ENCODE results near the gene TMEM184B. TPM values are rescaled to one million over a fixed set of nuclear protein-coding genes. Genes with fewer than 3 reads are reported as not detected.
"Not testable (repeated sequence)": the region's sequence is repeated elsewhere in the genome, so short reads cannot be mapped to it uniquely, and the experiment has no call there.

TMEM184B gene
- total and polyA plus RNA-seq, 7 experiments from 2014 or later: 9.0 to 41.3 (median 34.8) TPM

- ATAC-seq; POLR2A ChIA-PET; H3K9me3 ChIP-seq (ENCODE audit: control insufficient read depth in 2 of 3, low read length in 3 of 3); H3K4me3 Mint-ChIP-seq; intact Hi-C loops (cut with micrococcal nuclease); H3K4me3 ChIP-seq (ENCODE audit: low read length); H3K27me3 Mint-ChIP-seq; H3K4me1 Mint-ChIP-seq; H3K4me1 ChIP-seq (ENCODE audit: control insufficient read depth in 2 of 2, insufficient read depth in 2 of 2, low read length in 2 of 2); H3K27ac ChIP-seq (ENCODE audit: low read depth, low read length); DNase-seq; H3K27me3 ChIP-seq (ENCODE audit: control insufficient read depth in 2 of 2, insufficient read depth in 2 of 2, low read length in 2 of 2); CTCF ChIA-PET; H3K9me3 Mint-ChIP-seq: not testable (repeated sequence)
- H3K36me3 ChIP-seq (ENCODE audit: control insufficient read depth in 2 of 3, insufficient read depth in 3 of 3, low read length in 3 of 3): peaks cover 0 to 75% (median 9%) of the 10 kb centered on the region in 3 experiments
- peak overlapping the region in 1 of 9 donors; percentile 55 for H3K27ac Mint-ChIP-seq
- peaks cover 0 to 28% (median 6%) of the 10 kb centered on the region in 5 donors for H3K36me3 Mint-ChIP-seq
These were observed 39.0 kb downstream of the TMEM184B start for GRCh38 chr22:38233856-38234255.

GRCh38 chr22:38233427-38233826 is 39.4 kb downstream of the TMEM184B start:
- H3K4me1 Mint-ChIP-seq: peaks cover 0 to 11% (median 0%) of the 10 kb centered on the region in 7 donors
- peaks cover 0 to 78% (median 9%) of the 10 kb centered on the region in 3 experiments for H3K36me3 ChIP-seq (ENCODE audit: control insufficient read depth in 2 of 3, insufficient read depth in 3 of 3, low read length in 3 of 3)
- no peaks in the 10 kb centered on the region for H3K27me3 Mint-ChIP-seq
- no peaks in the 10 kb centered on the region for H3K4me1 ChIP-seq (ENCODE audit: control insufficient read depth in 2 of 2, insufficient read depth in 2 of 2, low read length in 2 of 2)
- peaks cover 0 to 30% (median 6%) of the 10 kb centered on the region in 5 donors for H3K36me3 Mint-ChIP-seq
- ATAC-seq: no peak
- no peak for DNase-seq
- no peaks in the 10 kb centered on the region for H3K27me3 ChIP-seq (ENCODE audit: control insufficient read depth in 2 of 2, insufficient read depth in 2 of 2, low read length in 2 of 2)
- ChIA-PET CTCF (no interaction called here), POLR2A (no interaction called here)
- intact Hi-C loops (cut with micrococcal nuclease): no loop called here
- H3K9me3 ChIP-seq (ENCODE audit: control insufficient read depth in 2 of 3, low read length in 3 of 3): no peaks in the 10 kb centered on the region
- H3K4me3 Mint-ChIP-seq: no peak overlapping the region
- H3K4me3 ChIP-seq (ENCODE audit: low read length): no peak overlapping the region
- no peaks in the 10 kb centered on the region for H3K9me3 Mint-ChIP-seq
- H3K27ac Mint-ChIP-seq: peak overlapping the region in 1 of 9 donors; percentile 55
- H3K27ac ChIP-seq (ENCODE audit: low read depth, low read length): no peak overlapping the region

- POLR2A ChIA-PET: no interaction called here
- no peak overlapping the region for H3K27ac Mint-ChIP-seq
- H3K9me3 ChIP-seq (ENCODE audit: control insufficient read depth in 2 of 3, low read length in 3 of 3): no peaks in the 10 kb centered on the region
- H3K4me3 Mint-ChIP-seq: no peak overlapping the region
- no peaks in the 10 kb centered on the region for H3K27me3 ChIP-seq (ENCODE audit: control insufficient read depth in 2 of 2, insufficient read depth in 2 of 2, low read length in 2 of 2)
- no peaks in the 10 kb centered on the region for H3K4me1 ChIP-seq (ENCODE audit: control insufficient read depth in 2 of 2, insufficient read depth in 2 of 2, low read length in 2 of 2)
- peaks cover 0 to 86% (median 9%) of the 10 kb centered on the region in 3 experiments for H3K36me3 ChIP-seq (ENCODE audit: control insufficient read depth in 2 of 3, insufficient read depth in 3 of 3, low read length in 3 of 3)
- no peaks in the 10 kb centered on the region for H3K9me3 Mint-ChIP-seq
- intact Hi-C loops (cut with micrococcal nuclease): no loop called here
- no peaks in the 10 kb centered on the region for H3K27me3 Mint-ChIP-seq
- H3K4me3 ChIP-seq (ENCODE audit: low read length): no peak overlapping the region
- CTCF ChIA-PET: no interaction called here
- H3K36me3 Mint-ChIP-seq: peaks cover 0 to 29% (median 6%) of the 10 kb centered on the region in 5 donors
- H3K27ac ChIP-seq (ENCODE audit: low read depth, low read length): no peak overlapping the region
- H3K4me1 Mint-ChIP-seq: peaks cover 0 to 11% (median 0%) of the 10 kb centered on the region in 7 donors
- no peak for ATAC-seq
- no peak for DNase-seq
These were observed 40.6 kb downstream of the TMEM184B start for GRCh38 chr22:38232196-38232595.

GRCh38 chr22:38230916-38231315 is 41.9 kb downstream of the TMEM184B start:
- POLR2A ChIA-PET: no interaction called here
- Mint-ChIP-seq H3K27ac (peak overlapping the region in 1 of 9 donors; percentile 9), H3K27me3 (no peaks in the 10 kb centered on the region), H3K4me1 (peaks cover 0 to 11% (median 0%) of the 10 kb centered on the region in 7 donors), H3K4me3 (no peak overlapping the region), H3K36me3 (peaks cover 0 to 24% (median 6%) of the 10 kb centered on the region in 5 donors), H3K9me3 (no peaks in the 10 kb centered on the region)
- DNase-seq (no peak), ATAC-seq (no peak)
- intact Hi-C loops (cut with micrococcal nuclease): loop anchor here in 1 of 2 donors (1.0 kb wide), 1 partner anchor 117 kb away; no protein-coding TSS in a partner anchor
- H3K27ac ChIP-seq (ENCODE audit: low read depth, low read length): no peak overlapping the region
- no peaks in the 10 kb centered on the region for H3K4me1 ChIP-seq (ENCODE audit: control insufficient read depth in 2 of 2, insufficient read depth in 2 of 2, low read length in 2 of 2)
- no peak overlapping the region for H3K4me3 ChIP-seq (ENCODE audit: low read length)
- H3K9me3 ChIP-seq (ENCODE audit: control insufficient read depth in 2 of 3, low read length in 3 of 3): no peaks in the 10 kb centered on the region
- CTCF ChIA-PET: interaction anchor here (0.5 to 1.9 kb wide), 3 partner anchors 114 to 178 kb away, joined by 4 to 16 read pairs (median 6); no protein-coding TSS in a partner anchor
- H3K27me3 ChIP-seq (ENCODE audit: control insufficient read depth in 2 of 2, insufficient read depth in 2 of 2, low read length in 2 of 2): no peaks in the 10 kb centered on the region
- peaks cover 0 to 84% (median 9%) of the 10 kb centered on the region in 3 experiments for H3K36me3 ChIP-seq (ENCODE audit: control insufficient read depth in 2 of 3, insufficient read depth in 3 of 3, low read length in 3 of 3)

GRCh38 chr22:38230108-38230825 is 42.5 kb downstream of the TMEM184B start:
- POLR2A ChIA-PET: no interaction called here
- Histone ChIP-seq H3K27me3 (ENCODE audit: control insufficient read depth in 2 of 2, insufficient read depth in 2 of 2, low read length in 2 of 2) (no peaks in the 10 kb centered on the region), H3K4me3 (ENCODE audit: low read length) (no peak overlapping the region), H3K9me3 (ENCODE audit: control insufficient read depth in 2 of 3, low read length in 3 of 3) (no peaks in the 10 kb centered on the region), H3K4me1 (ENCODE audit: control insufficient read depth in 2 of 2, insufficient read depth in 2 of 2, low read length in 2 of 2) (no peaks in the 10 kb centered on the region), H3K27ac (ENCODE audit: low read depth, low read length) (no peak overlapping the region), H3K36me3 (ENCODE audit: control insufficient read depth in 2 of 3, insufficient read depth in 3 of 3, low read length in 3 of 3) (peaks cover 0 to 84% (median 9%) of the 10 kb centered on the region in 3 experiments)
- no peak overlapping the region for H3K4me3 Mint-ChIP-seq
- H3K4me1 Mint-ChIP-seq: peaks cover 0 to 11% (median 0%) of the 10 kb centered on the region in 7 donors
- H3K27ac Mint-ChIP-seq: peak overlapping the region in 1 of 9 donors; percentile 9
- ATAC-seq (peak; percentile 78), DNase-seq (peak in 7 of 9 donors; percentile 14 to 48 (median 38))
- no peaks in the 10 kb centered on the region for H3K27me3 Mint-ChIP-seq
- intact Hi-C loops (cut with micrococcal nuclease): loop anchor here in 1 of 2 donors (1.0 kb wide), 1 partner anchor 116 kb away; no protein-coding TSS in a partner anchor
- CTCF ChIA-PET: interaction anchor here (0.5 to 1.9 kb wide), 6 partner anchors 24 to 178 kb away, joined by 3 to 16 read pairs (median 4); no protein-coding TSS in a partner anchor
- H3K9me3 Mint-ChIP-seq: no peaks in the 10 kb centered on the region
- H3K36me3 Mint-ChIP-seq: peaks cover 0 to 24% (median 5%) of the 10 kb centered on the region in 5 donors

- peaks cover 0 to 11% (median 0%) of the 10 kb centered on the region in 7 donors for H3K4me1 Mint-ChIP-seq
- no peaks in the 10 kb centered on the region for H3K9me3 ChIP-seq (ENCODE audit: control insufficient read depth in 2 of 3, low read length in 3 of 3)
- peaks cover 0 to 28% (median 5%) of the 10 kb centered on the region in 5 donors for H3K36me3 Mint-ChIP-seq
- peaks cover 0 to 84% (median 9%) of the 10 kb centered on the region in 3 experiments for H3K36me3 ChIP-seq (ENCODE audit: control insufficient read depth in 2 of 3, insufficient read depth in 3 of 3, low read length in 3 of 3)
- intact Hi-C loops (cut with micrococcal nuclease): no loop called here
- no peak overlapping the region for H3K4me3 ChIP-seq (ENCODE audit: low read length)
- CTCF ChIA-PET: interaction anchor here (0.5 to 1.9 kb wide), 5 partner anchors 38 to 176 kb away, joined by 3 to 16 read pairs (median 4); no protein-coding TSS in a partner anchor
- no peak overlapping the region for H3K4me3 Mint-ChIP-seq
- H3K9me3 Mint-ChIP-seq: no peaks in the 10 kb centered on the region
- POLR2A ChIA-PET: no interaction called here
- DNase-seq (no peak), ATAC-seq (no peak)
- no peaks in the 10 kb centered on the region for H3K27me3 Mint-ChIP-seq
- no peaks in the 10 kb centered on the region for H3K4me1 ChIP-seq (ENCODE audit: control insufficient read depth in 2 of 2, insufficient read depth in 2 of 2, low read length in 2 of 2)
- H3K27ac Mint-ChIP-seq: peak overlapping the region in 2 of 9 donors; percentile 25 to 60
- H3K27me3 ChIP-seq (ENCODE audit: control insufficient read depth in 2 of 2, insufficient read depth in 2 of 2, low read length in 2 of 2): no peaks in the 10 kb centered on the region
- H3K27ac ChIP-seq (ENCODE audit: low read depth, low read length): no peak overlapping the region
These were observed 43.7 kb downstream of the TMEM184B start for GRCh38 chr22:38228873-38229740.

Data from naive thymus-derived CD4-positive, alpha-beta T cell (primary cell).